Measurements from ENCODE around the gene ATP2B2.

ATP2B2 gene

DNA sequence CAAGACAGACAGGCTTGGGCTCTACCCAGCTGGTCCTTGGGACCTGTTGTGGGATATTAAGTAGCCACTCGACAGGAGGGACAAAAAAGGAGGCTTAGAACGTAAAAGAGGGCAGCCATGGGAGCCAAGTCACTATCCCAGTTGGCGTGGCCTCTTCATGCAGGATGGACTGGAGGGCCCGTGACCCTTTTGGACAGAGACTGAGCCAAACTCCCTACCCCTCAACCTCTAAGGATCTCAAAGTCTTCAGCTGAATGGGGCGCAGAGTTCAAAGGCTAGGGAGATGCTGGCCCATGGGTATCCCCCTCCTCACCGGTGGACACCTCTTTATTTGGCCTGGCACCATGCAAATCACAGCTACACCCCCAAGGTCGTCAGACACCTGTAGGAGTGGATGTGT is 126.6 kb downstream of the ATP2B2 start:
- DNase-seq = no peak

DNA sequence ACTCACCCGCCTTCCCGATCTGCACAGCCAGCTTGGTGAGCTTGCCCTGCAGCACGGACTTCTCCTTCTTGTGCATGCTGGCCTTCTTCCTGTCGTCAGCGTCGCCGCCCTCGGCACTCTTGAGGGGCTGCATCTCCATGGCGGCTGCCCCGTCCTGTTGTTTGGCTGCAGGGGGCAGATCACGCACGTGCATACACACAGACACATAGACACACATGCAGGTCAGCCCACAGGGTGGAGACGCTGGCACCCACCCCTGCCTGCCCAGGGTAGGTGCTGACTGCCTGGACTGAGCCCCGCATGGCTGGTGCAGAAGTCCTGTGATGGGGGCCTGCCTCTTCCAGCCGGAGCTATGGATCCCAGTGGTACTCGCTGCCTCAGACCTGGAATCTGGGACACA is 127.1 kb downstream of the ATP2B2 start:
- no peak for DNase-seq

DNA sequence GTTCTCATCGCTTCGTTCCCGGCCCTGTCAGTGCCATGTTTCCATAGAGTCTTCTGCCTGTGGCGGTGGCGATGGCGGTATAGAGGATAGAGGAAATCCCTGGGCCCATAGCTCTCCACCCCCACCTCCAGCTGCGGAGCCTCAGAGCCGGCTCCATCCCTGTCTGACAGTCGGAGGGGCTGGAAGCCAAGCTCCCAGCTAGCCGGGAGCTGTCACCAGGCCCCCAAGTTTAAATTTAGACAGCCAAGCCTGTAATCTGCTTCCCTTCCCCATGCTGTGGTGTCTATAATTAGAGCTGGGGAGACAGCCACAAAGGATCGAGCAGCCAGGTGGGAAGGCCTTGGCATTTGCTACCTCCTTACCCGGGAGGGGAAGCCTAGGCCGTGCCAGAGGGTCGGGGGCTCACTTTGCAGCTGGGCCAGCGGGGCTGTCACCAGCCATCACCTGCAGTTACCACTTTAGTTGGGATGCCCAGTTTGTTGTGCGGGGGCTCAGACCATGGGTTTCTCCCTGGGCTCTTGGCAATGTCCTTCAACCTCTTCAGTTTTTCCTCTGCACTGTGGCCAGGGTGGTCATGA is 128.1 kb downstream of the ATP2B2 start:
- no peak for DNase-seq

DNA sequence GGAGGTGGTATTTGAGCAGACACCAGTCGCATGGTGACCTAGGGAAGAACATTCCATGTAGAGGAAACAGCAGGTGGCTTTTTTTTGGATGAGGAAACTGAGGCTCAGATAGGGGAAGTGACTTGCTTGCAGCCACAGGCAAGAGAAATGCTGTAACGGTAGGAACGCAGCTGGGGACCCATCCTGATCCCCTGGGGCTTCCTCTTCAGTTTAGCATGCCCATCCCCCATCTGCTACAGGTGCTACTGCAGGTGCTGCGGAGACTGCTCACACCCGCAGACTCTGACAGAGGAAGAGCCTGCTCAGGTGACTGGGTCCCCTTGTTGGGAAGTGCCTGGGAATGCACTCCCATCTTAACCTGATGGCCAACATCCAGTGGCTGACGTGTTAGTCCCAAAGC is 129.0 kb downstream of the ATP2B2 start:
- no peak for DNase-seq

DNA sequence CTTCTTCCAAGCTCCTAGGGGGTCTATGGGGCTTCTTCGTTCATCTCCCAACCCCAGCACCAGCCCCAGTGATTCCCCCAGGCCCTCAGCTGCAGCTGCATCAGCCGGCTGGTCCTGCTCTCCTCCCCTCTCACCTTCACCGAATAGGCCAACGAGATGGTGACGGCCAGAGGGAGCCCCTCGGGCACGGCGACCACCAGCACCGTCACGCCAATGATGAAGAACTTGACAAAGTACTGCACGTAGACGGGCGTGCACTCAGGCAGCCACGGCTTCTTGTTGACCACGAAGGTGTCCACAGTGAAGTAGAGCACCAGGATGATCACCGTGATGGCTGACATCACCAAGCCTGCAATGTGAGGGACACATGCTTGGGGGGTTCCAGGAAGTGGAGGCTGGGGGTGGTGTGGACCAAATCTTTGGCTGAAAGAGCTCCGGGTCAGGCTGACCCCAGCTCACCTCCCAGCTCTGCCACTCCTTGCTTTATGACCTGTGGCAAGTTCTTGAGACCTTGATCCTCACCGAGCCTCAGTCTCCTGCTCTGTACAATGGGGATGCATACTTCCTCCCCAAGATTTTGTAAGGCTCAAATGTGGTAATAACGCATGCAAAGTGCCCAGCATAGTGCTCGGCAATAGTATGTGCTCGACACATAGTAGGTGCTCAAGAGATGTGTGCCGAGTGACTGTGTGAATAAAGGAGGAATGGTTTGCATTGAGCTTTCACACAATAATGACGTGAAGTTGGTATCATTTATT is 129.9 kb downstream of the ATP2B2 start:
- DNase-seq = no peak

DNA sequence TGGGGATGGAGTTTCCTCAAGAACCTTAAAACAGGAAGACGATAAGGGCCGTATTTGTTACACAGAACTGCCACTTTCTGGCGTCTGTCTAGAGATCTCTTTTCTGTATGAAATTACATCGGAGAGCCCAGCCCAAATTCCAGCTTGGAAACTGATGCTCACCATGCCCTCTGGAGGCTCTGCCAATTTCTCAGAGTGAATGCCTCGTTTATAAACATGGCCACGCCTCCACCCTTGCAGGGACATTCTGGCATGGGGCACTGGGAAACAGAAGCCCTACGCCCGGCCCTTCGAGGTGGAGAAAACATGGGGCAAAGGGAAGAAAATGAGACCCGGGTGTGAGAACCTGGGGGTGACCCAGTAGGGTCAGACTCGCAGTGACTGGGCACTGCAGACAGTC is 131.1 kb downstream of the ATP2B2 start:
- no peak for DNase-seq

DNA sequence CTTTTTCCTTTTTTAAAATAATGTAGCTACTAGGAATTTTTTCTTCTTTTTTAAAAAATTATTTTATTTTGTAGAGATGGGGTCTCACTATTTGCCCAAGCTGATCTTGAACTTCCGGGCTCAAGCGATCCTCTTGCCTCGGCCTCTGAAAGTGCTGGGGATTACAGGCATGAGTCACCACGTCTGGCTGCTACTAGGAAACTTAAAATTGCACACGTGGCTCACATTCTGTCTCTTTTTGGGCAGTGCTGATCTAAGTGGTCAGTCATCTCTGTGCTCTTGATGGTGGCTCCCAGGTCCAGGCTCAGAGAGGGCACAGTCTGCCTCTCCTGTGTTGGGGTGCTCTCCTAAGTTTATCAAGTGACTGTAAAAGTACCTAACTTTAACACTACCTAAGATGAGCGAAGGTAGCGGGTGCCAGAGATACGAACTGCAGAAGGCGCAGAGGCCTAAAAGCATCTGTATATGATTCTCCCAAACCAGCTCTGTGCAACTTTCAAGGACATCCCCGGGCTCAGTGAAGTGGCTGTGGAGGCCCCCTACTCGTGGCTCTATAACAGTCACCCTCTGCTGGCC is 131.6 kb downstream of the ATP2B2 start:
- DNase-seq = peak; percentile 17

DNA sequence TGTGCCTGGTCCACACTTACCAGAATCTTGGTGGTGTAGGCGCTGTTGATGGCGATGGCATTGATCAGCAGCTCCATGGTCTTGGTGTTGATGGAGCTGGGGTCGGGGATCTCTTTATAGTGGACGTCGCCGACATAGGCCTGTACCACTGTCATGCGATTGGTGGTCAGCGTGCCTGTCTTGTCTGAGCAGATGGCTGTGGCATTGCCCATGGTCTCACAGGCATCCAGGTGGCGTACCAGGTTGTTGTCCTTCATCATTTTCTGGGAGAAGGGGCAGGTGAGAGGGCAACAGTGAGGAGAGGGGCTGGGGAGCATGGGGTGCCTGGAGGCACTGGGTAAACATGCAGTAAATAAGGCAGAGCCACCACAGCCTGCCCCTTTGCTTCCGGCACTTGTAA is 133.6 kb downstream of the ATP2B2 start:
- DNase-seq = no peak

DNA sequence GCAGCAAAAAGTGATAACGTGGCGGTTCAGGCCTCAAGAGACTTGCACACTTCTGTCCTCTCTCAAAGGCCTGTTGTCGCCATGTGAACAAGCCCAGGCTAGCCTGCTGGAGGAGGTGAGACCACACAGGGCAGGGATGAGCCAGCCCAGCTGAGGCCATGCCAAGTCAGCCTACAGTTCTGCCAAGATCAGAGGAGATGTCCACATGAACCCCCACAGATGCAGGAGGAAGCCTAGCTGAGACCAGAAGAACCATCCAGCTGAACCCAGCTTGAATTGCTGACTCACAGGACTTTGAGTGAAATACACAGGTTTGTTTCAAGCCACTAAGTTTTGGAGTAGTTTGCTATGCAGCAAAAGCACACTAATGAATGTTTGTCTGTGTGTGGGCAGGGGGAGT is 134.2 kb downstream of the ATP2B2 start:
- DNase-seq = no peak

DNA sequence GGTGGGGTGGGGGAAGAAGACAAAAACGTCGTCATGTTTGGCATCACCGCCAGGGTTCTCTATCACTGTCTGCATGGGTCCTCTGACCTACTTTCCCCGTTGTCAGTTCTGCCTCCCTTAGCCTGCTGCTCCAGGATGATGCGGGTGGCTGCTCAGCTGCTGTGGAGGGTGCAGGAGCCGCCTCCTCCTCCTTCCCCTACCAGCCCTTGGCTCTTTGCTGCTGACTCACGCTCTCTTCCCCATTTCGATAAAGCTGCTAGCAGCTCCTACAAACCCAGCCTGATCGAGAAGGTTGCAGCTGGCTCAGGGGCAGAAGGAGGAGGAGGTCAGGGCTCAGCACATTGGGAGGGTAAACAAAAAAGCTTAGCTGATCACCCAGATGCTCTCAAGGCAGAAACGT is 135.0 kb downstream of the ATP2B2 start:
- DNase-seq = peak; percentile 92

DNA sequence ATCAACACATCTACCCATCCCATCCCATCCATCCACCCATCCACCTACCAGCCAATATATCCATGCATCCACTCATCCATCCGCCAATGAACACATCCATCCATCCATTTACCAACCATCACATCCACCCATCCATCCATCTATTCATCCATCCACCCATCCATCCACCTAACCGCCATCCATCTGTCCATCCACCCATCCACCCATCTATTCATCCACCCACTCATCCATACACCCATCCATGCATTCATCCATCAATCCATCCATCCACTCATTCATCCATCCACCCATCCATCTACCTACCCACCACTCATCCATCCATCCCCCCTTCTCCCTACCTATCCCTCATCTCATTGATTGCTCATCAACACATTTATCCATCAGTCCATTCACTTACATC is 136.9 kb downstream of the ATP2B2 start:
- DNase-seq = no peak

DNA sequence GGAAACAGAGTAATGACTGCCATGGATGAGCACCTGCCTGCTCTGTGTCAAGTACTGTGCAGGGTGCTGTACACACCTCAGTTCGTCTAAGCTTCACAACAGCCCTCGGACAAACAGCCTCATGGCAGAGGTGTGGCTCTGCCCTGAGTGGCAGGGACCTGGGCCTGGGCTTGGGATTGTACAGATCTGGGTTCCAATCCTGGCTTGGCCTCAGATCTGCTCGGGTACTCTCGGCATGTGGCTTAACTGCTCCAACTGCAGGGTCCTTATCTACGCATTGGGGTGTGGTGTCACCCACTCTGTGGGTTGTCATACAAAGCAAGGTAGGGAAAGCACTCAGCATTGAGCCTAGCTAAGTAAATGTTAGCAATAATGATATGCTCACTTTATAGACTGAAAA is 137.9 kb downstream of the ATP2B2 start:
- DNase-seq = no peak

DNA sequence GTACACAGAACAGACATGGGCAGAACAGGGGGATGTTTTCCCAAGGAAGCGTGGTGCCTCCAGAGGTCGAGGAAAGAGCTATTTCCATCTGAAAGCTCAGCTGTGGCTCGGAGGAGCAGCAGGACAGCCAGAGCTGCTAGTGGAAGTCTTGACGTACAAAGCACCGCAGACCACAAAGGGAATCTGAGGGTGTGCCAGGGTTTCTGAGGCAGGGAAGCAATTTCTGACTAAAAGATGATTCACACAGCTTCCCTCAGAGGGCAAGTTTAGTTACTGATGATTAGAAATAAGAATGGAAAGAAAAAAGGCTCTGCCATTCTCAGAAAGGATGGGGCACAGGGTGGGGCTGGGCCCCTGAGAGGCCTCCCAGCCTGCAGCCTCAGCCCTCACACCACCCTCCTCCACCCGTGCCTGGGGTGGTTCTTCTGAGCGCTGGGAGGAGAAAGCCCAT is 138.7 kb downstream of the ATP2B2 start:
- DNase-seq = no peak

DNA sequence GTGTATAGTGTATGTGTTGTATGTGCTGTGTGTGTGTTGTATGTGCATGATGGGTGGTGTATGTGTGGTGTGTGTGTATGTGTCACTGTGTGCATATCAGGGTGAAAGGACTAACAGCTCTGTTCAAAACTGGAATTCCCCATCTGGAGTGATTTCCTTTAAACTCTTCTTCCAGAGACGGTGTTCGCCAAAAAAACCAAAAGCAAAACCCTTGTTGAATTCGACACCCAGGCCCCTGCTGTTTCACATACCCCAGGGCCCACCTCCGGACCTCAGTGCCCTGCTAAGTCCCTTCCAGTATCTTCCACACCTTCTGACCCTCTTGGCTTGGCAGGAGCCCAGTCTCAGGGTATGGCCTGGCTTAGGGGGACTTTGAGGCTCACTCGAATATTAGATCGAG is 139.6 kb downstream of the ATP2B2 start:
- DNase-seq = no peak

DNA sequence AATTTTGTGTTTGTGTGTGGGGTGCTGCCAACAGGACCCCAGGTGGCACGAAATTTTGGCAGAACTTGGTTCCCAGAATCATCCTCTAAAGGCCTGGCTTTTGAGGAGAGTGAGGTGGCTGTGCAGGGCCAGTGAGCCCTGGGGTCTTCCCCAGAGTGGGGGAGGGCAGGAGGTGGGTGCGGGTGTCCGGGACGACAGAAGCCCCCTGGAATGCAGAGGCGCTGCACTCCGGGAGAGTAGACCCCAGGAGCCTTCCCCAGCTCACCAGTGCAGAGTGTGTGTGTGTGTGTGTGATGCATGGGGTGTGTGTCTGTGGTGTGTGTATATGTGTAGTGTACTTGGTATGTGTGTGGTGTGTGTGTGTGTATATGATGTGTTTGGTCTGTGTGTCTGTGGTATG is 140.1 kb downstream of the ATP2B2 start:
- no peak for DNase-seq

DNA sequence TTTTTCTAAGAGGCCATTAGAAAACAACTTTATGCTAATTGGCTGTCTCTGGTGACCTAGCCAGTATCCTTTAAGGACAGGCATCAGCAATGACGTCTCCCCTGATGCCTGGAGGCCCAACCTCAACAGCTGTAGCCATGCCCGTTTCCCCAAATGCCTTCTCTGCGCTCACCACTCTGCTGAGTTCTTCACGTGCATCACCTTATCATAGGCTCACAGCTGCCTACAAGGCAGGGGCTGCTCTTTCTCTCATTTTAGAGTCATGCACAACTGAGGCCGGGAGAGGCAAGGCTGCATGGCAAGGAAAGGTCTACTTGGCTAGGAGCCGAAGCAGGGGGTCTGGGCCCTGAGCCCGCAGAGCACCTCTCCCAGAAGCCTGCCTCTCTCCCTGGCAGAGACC is 140.6 kb downstream of the ATP2B2 start:
- peak; percentile 68 for DNase-seq

DNA sequence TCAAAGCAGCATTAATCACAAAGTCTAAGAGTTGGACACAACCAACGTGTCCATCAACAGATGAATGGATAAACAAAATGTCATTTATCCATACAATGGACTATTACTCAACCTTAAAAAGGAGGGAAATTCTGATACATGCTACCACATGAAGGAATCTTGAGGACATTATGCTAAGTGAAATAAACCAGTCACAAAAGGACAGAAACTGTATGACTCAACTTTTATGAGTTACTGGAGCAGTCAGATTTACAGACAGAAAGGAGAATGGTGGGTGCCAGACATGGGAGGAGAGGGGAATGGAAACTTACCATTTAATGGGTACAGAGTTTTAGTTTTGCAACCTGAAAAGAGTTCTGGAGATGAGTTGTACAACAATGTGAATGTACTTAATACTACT is 141.5 kb downstream of the ATP2B2 start:
- no peak for DNase-seq

DNA sequence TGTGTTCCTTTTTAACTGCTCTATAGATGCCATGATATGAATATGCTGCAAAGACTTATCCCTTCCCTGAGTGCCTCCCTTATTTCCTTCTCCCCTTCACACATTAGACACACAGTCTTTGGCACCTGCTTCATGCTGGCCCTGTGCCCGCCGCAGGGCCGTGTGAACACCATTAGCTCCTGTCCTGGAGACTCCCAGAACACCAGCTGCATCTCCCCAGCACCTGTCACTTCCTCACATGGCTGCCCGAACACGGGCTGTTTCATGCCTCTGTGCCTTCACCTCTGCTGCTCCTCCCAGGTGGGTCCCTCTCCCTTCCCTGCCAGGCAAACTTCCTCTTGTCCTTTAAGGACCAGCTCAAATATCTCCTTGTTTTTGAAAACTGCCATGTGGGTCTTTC is 144.0 kb downstream of the ATP2B2 start:
- no peak for DNase-seq

DNA sequence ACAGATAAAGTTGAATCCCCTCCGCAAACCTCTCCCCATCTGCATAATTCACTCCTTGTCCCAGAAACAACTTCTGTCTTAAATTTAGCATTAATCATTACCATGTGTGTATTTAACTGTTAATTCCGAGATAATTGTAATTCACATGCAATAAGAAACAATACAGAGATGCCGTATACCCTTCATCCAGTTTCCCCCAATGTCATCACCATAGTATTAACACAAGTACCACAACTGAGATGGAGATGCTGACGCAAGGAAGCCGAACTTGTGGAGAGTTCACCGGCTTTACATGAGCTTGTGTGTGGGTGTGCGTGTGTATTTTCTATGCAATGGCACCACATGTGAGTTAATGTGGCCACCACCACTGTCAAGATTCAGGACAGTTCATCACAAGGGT is 144.9 kb downstream of the ATP2B2 start:
- no peak for DNase-seq

DNA sequence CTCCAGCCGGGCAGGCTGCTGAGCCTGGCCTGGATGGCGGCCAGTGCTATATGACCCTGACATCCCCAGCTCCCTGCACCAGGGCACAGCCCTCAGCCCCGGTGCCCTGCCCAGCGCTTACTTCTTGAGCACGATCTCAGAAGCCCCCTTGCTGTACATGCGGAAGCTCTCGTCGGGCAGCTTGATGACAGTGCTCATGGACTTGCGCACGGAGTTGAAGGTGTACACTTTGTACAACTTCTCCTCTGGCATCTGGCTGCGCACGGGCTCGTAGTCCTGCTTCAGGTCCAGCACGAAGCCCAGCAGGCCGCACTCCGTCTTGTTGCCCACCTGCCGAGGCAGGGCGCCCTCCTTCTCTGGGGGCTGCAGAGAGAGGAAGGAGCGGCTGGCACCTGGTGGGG is 145.6 kb downstream of the ATP2B2 start:
- DNase-seq = no peak

DNA sequence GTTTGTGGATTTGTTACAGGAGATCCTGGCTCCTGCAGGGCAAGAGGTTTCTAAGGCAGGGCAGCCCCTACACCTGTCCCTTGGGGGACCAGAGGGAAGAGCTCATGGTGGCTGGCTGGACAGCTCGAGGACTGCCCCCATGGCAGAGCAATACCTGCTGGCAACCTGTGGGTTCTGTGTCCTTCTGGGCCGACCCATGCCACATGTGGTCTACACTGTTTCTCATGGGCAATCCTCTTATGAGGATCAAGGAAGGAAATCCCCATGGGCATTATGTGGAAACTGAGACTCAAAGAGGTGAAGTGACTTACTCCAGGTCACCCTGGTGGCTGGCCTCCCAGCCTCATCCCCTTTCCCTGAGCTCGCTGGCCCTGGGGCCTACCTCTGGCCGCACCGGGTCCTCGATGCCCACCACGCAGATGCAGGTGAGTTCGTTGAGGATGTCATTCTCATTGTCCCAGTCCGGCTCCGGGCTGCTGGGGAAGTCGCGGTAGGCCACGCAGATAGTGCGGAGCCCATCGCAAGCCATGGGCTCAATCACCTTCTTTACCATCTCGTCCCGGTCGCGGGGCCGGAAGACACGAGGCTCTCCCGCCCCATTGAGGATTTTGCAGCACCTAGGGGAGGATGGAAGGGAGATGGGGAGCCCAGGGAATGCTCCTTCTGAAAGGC is 146.9 kb downstream of the ATP2B2 start:
- DNase-seq = no peak

DNA sequence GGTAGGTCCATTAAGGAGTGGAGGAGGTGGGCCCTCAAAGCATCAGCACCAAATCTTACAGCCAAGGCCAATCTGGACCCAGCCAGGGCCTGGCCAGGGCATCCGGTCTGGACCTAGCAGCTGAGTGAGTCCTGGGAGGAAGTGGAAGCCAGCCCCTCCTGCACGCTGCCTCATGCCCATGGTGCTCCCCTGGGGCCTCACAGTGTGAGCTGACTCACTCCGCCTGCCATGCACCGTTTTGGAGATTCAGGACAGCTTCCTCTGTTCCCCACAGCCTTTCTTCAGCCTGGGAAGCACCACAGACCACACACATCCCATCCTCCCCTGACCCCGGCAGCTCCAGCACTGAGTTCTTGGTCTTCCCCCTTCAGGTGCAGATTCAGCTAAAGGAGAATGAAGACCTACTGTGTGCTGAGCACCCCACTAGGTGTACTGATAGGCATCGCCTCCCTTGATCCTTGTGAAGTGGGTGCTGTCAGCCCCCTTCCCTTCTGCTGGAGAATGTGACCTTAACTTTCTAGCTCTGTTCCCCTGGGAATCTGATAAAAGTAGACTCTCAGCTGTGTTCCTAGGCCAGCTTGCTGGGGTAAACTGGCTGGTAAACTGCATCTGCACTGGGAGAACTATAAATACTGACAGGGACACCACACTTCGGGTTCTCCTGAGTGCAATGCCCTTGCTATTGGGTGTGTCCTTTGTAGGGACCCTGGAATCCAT is 147.6 kb downstream of the ATP2B2 start:
- peak; percentile 34 for DNase-seq

DNA sequence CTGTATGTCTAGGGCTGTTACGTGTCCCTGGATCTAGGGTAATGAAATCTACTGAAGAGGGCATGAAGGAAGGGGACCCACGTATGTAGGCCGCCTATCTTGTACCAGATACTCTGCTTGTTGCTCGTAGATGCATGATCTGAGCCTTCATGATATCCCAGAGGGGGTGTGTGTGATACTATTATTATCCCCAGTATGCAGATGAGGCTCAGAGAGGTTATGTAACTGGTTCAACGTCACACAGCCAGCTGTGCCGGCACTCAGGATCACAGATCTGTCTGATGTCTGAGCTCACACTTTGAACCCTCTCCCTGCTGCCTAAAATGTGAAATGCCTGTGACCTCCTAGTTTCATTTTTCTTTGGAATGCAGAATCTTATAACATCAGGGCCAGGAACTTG is 148.3 kb downstream of the ATP2B2 start:
- no peak for DNase-seq
